Mesothelial cell of epicardium (in vitro differentiated cells): ENCODE measurements around the gene PLCL2. TPM values are rescaled to one million over a fixed set of nuclear protein-coding genes. Genes with fewer than 3 reads are reported as not detected.

ENCODE experiments used
- DNase-seq, 2 experiments: peaks; one replicate each; pipeline ENCODE4 v3.0.0; 2021; ENCODE audit warnings: low spot score in 2 of 2; ENCODE audit not compliant: unreplicated experiment in 2 of 2
- H3K27ac Mint-ChIP-seq: 2 replicates; pipeline ENCODE4 v1.8.0; 2021; ENCODE audit warnings: mixed read lengths
- H3K27me3 Mint-ChIP-seq: 2 replicates; pipeline ENCODE4 v1.8.0; 2021; ENCODE audit warnings: low read depth, mixed read lengths
- H3K36me3 Mint-ChIP-seq: 2 replicates; pipeline ENCODE4 v1.8.0; 2021; ENCODE audit warnings: mixed read lengths
- H3K4me1 Mint-ChIP-seq: 2 replicates; pipeline ENCODE4 v1.8.0; 2021; ENCODE audit warnings: mixed read lengths
- H3K4me3 Mint-ChIP-seq: 2 replicates; pipeline ENCODE4 v1.8.0; 2021; ENCODE audit warnings: mild to moderate bottlenecking, moderate library complexity, mixed read lengths
- H3K9me3 Mint-ChIP-seq: 2 replicates; pipeline ENCODE4 v1.8.0; 2021; ENCODE audit warnings: mixed read lengths
- total RNA-seq: library from RNA; stranded (reverse); gene quantifications from 3 replicates; pipeline ENCODE4 v1.2.1, GENCODE V29; 2021
- TF ChIP-seq, protein P1 (sequence below): fragments of 200-600 bp; sonication (generic); IDR thresholded peaks from one replicate; pipeline ENCODE4 v1.5.0; 2021; ENCODE audit warnings: antibody characterized with exemption; ENCODE audit not compliant: unreplicated experiment

Gene PLCL2
- total RNA-seq, 1 donor from 2014 or later = 3.6 TPM

DNA sequence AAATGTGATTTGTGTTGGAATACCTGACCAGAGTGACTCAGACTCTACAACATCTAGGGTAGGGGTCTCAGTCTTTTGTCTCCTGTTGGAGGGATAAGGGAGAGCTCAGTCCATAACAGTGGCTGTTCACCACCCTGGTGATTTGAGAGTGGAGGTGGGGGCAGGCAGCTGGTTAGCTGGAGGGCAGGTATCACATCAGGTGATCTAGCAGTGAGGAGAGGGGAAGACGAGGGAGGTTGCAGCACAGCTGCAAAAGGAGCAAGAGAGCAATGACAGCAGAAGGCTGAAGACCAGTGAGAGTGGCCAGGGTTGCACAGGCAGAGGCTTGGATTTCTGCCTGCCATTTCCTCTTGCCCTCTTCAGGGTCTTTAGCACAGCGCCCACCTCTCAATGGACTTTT is 38.4 kb downstream of the PLCL2 start:
- no peak for DNase-seq
- Mint-ChIP-seq H3K27me3 (peaks cover 5% of the 10 kb centered on the region), H3K4me1 (no peaks in the 10 kb centered on the region), H3K9me3 (peaks cover 15% of the 10 kb centered on the region), H3K27ac (no peak overlapping the region), H3K36me3 (peaks cover 4% of the 10 kb centered on the region), H3K4me3 (no peak overlapping the region)
- TF ChIP-seq, protein P1, sequence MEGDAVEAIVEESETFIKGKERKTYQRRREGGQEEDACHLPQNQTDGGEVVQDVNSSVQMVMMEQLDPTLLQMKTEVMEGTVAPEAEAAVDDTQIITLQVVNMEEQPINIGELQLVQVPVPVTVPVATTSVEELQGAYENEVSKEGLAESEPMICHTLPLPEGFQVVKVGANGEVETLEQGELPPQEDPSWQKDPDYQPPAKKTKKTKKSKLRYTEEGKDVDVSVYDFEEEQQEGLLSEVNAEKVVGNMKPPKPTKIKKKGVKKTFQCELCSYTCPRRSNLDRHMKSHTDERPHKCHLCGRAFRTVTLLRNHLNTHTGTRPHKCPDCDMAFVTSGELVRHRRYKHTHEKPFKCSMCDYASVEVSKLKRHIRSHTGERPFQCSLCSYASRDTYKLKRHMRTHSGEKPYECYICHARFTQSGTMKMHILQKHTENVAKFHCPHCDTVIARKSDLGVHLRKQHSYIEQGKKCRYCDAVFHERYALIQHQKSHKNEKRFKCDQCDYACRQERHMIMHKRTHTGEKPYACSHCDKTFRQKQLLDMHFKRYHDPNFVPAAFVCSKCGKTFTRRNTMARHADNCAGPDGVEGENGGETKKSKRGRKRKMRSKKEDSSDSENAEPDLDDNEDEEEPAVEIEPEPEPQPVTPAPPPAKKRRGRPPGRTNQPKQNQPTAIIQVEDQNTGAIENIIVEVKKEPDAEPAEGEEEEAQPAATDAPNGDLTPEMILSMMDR = no peak

GRCh38 chr3:16927485-16927884 is 42.7 kb downstream of the PLCL2 start:
- Mint-ChIP-seq H3K4me1 (no peaks in the 10 kb centered on the region), H3K9me3 (peaks cover 15% of the 10 kb centered on the region), H3K36me3 (peaks cover 4% of the 10 kb centered on the region), H3K27me3 (peaks cover 45% of the 10 kb centered on the region), H3K27ac (no peak overlapping the region), H3K4me3 (no peak overlapping the region)
- DNase-seq = no peak
- TF ChIP-seq, protein P1 = no peak

DNA sequence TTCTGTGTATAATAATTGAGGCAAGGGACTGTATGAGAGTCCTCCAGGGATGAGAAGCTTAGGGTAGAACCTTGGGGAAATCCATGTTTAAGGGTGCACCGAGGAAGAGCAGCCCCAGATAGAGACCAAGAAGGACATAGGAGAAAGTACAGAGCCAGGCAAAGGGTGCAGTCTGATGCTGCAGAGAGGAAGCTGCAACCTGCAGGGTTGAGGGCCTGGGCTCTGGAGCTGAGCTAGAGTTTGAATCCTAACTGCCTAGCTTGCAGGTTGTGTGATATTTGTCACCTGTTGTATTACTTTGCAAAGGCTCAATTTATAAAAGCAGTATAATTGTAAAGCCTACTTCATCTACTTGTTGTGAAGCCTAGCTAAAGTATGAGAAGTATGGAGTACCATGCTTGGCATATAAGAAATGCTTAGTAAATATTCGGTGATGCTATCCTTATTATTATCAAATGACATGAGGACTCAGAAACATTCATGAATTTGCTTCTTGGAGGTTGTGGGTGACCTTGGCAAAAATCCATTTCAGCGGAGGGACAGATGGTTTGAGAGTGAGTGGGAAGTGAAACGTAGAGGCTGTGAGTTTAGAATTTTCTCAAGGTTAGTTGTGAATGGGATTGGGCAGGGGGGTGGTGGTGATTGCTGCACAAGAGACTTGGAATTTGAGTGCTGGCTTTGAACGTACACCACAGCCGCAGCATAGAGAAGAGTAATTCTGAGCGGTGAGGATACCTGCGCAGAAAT is 43.8 kb downstream of the PLCL2 start:
- H3K4me3 Mint-ChIP-seq = no peak overlapping the region
- H3K9me3 Mint-ChIP-seq = peaks cover 14% of the 10 kb centered on the region
- H3K4me1 Mint-ChIP-seq = no peaks in the 10 kb centered on the region
- TF ChIP-seq, protein P1 = no peak
- peaks cover 54% of the 10 kb centered on the region for H3K27me3 Mint-ChIP-seq
- H3K27ac Mint-ChIP-seq = no peak overlapping the region
- peaks cover 4% of the 10 kb centered on the region for H3K36me3 Mint-ChIP-seq
- DNase-seq = no peak

DNA sequence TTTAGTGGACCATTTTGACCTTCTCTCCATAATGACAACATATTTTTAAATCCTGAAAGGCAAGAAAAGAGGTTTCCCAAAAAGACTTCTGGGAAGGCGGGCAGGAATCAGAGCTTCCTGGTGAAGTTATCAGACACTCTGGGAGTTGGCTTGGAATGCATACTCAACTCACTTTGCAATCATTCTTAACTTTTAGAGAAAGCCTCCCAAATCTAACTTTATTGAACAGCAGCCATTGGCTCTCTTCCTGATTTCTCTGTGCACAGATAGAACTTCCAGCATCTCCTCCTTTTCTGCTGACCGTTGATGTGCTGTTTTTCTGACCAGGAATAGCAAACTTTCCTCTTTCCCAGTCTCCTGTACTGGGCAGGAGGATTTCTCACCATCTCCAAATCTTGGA is 44.6 kb downstream of the PLCL2 start:
- no peak overlapping the region for H3K4me3 Mint-ChIP-seq
- DNase-seq = no peak

DNA sequence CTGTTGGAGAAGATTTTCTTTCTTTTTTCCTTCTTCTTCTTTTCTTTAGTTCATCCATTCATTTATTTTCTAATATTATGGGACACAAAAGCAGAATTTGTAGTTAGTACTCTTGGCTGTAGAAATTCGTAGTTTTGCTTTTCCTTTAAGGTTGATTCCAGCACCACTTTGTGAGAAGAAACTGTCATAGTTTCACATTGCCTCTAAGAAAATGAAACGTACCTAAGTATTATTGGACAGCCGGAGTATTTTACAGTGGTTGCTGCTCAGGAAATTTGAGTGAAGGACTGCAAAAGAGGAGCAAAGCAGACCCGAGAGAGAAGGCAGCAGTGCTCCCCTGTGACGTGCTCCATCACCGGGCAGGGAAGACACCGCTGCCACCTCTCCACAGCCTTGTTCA is 48.1 kb downstream of the PLCL2 start:
- Mint-ChIP-seq H3K36me3 (no peaks in the 10 kb centered on the region), H3K9me3 (no peaks in the 10 kb centered on the region), H3K4me3 (no peak overlapping the region), H3K27me3 (peaks cover 90% of the 10 kb centered on the region), H3K27ac (no peak overlapping the region), H3K4me1 (no peaks in the 10 kb centered on the region)
- DNase-seq = no peak
- TF ChIP-seq, protein P1 = no peak

More for the DNA sequence above, 44.6 kb downstream of the PLCL2 start:
- Mint-ChIP-seq H3K36me3 (peaks cover 4% of the 10 kb centered on the region), H3K9me3 (peaks cover 9% of the 10 kb centered on the region), H3K27ac (no peak overlapping the region), H3K4me1 (no peaks in the 10 kb centered on the region), H3K27me3 (peaks cover 60% of the 10 kb centered on the region)
- TF ChIP-seq, protein P1 = no peak
